ENCODE results near the gene TMTC3.

TMTC3 gene

GRCh38 chr12:88227263-88227662 lies 85.2 kb downstream of the TMTC3 start:
- H3K79me2 ChIP-seq (ENCODE audit: insufficient read depth, low read length) = no peaks in the 10 kb centered on the region
- H3K36me3 ChIP-seq (ENCODE audit: low read length) = no peaks in the 10 kb centered on the region
- no peak overlapping the region for H3K4me2 ChIP-seq (ENCODE audit: low read depth, low read length, poor library complexity, severe bottlenecking)
- TF ChIP-seq EZH2phosphoT487 (conservative IDR thresholded peaks at IDR 0.05; ENCODE audit: low read length) (no peak), CTCF (IDR thresholded peaks at IDR 0.05; ENCODE audit: insufficient read depth, low read length, poor library complexity, severe bottlenecking) (no peak)
- no peaks in the 10 kb centered on the region for H4K20me1 ChIP-seq (ENCODE audit: low read depth, low read length)
- no peak overlapping the region for H3K9ac ChIP-seq (ENCODE audit: low read length)
- 0 out of 2 replicates have a peak, but pooled peaks cover 4% of the 10 kb centered on the region for H3K9me2 ChIP-seq (replicated peaks; ENCODE audit: insufficient read depth, low read length)
- H3K27me3 ChIP-seq (ENCODE audit: low read length) = no peaks in the 10 kb centered on the region
- H3K9me3 ChIP-seq (ENCODE audit: insufficient read depth, low read length) = no peaks in the 10 kb centered on the region
- no peak overlapping the region for H3K27ac ChIP-seq (ENCODE audit: low read depth, low read length)
- no peak overlapping the region for H2AFZ ChIP-seq (ENCODE audit: low read depth, low read length, severe bottlenecking)
- no peak overlapping the region for H3K4me3 ChIP-seq (ENCODE audit: insufficient read depth, low read length, poor library complexity, severe bottlenecking)
- no peaks in the 10 kb centered on the region for H3F3A ChIP-seq (ENCODE audit: insufficient read depth)

- Histone ChIP-seq H3K9me3 (ENCODE audit: insufficient read depth, low read length) (no peaks in the 10 kb centered on the region), H3F3A (ENCODE audit: insufficient read depth) (no peaks in the 10 kb centered on the region), H3K9me2 (replicated peaks; ENCODE audit: insufficient read depth, low read length) (0 out of 2 replicates have a peak, but pooled peaks cover 4% of the 10 kb centered on the region), H3K27me3 (ENCODE audit: low read length) (no peaks in the 10 kb centered on the region), H3K4me3 (ENCODE audit: insufficient read depth, low read length, poor library complexity, severe bottlenecking) (no peak overlapping the region), H3K27ac (ENCODE audit: low read depth, low read length) (no peak overlapping the region), H3K9ac (ENCODE audit: low read length) (no peak overlapping the region), H3K36me3 (ENCODE audit: low read length) (no peaks in the 10 kb centered on the region), H2AFZ (ENCODE audit: low read depth, low read length, severe bottlenecking) (no peak overlapping the region), H3K79me2 (ENCODE audit: insufficient read depth, low read length) (no peaks in the 10 kb centered on the region), H4K20me1 (ENCODE audit: low read depth, low read length) (no peaks in the 10 kb centered on the region), H3K4me2 (ENCODE audit: low read depth, low read length, poor library complexity, severe bottlenecking) (no peak overlapping the region)
- TF ChIP-seq CTCF (IDR thresholded peaks at IDR 0.05; ENCODE audit: insufficient read depth, low read length, poor library complexity, severe bottlenecking) = no peak
Measured at GRCh38 chr12:88227871-88228270, 85.8 kb downstream of the TMTC3 start.

- Histone ChIP-seq H3K27ac (ENCODE audit: low read depth, low read length) (no peak overlapping the region), H4K20me1 (ENCODE audit: low read depth, low read length) (no peaks in the 10 kb centered on the region), H3K4me2 (ENCODE audit: low read depth, low read length, poor library complexity, severe bottlenecking) (no peak overlapping the region), H3F3A (ENCODE audit: insufficient read depth) (no peaks in the 10 kb centered on the region), H2AFZ (ENCODE audit: low read depth, low read length, severe bottlenecking) (no peak overlapping the region), H3K9me3 (ENCODE audit: insufficient read depth, low read length) (no peaks in the 10 kb centered on the region), H3K9me2 (replicated peaks; ENCODE audit: insufficient read depth, low read length) (no peaks in the 10 kb centered on the region), H3K4me3 (ENCODE audit: insufficient read depth, low read length, poor library complexity, severe bottlenecking) (no peak overlapping the region), H3K36me3 (ENCODE audit: low read length) (no peaks in the 10 kb centered on the region), H3K9ac (ENCODE audit: low read length) (no peak overlapping the region), H3K79me2 (ENCODE audit: insufficient read depth, low read length) (no peaks in the 10 kb centered on the region), H3K27me3 (ENCODE audit: low read length) (no peaks in the 10 kb centered on the region)
- TF ChIP-seq EZH2phosphoT487 (conservative IDR thresholded peaks at IDR 0.05; ENCODE audit: low read length) = no peak
- TF ChIP-seq CTCF (IDR thresholded peaks at IDR 0.05; ENCODE audit: insufficient read depth, low read length, poor library complexity, severe bottlenecking) = no peak
Measured at GRCh38 chr12:88228720-88229119, 86.6 kb downstream of the TMTC3 start.

GRCh38 chr12:88230271-88230670 lies 88.2 kb downstream of the TMTC3 start:
- H3K4me2 ChIP-seq (ENCODE audit: low read depth, low read length, poor library complexity, severe bottlenecking) = no peak overlapping the region
- no peak for TF ChIP-seq CTCF (IDR thresholded peaks at IDR 0.05; ENCODE audit: insufficient read depth, low read length, poor library complexity, severe bottlenecking)
- TF ChIP-seq EZH2phosphoT487 (conservative IDR thresholded peaks at IDR 0.05; ENCODE audit: low read length) = no peak
- H3K36me3 ChIP-seq (ENCODE audit: low read length) = no peaks in the 10 kb centered on the region
- no peaks in the 10 kb centered on the region for H4K20me1 ChIP-seq (ENCODE audit: low read depth, low read length)
- H3K9me2 ChIP-seq (replicated peaks; ENCODE audit: insufficient read depth, low read length) = no peaks in the 10 kb centered on the region
- no peak overlapping the region for H2AFZ ChIP-seq (ENCODE audit: low read depth, low read length, severe bottlenecking)
- H3K27me3 ChIP-seq (ENCODE audit: low read length) = no peaks in the 10 kb centered on the region
- no peak overlapping the region for H3K9ac ChIP-seq (ENCODE audit: low read length)
- H3F3A ChIP-seq (ENCODE audit: insufficient read depth) = no peaks in the 10 kb centered on the region
- no peaks in the 10 kb centered on the region for H3K9me3 ChIP-seq (ENCODE audit: insufficient read depth, low read length)
- no peak overlapping the region for H3K4me3 ChIP-seq (ENCODE audit: insufficient read depth, low read length, poor library complexity, severe bottlenecking)
- no peaks in the 10 kb centered on the region for H3K79me2 ChIP-seq (ENCODE audit: insufficient read depth, low read length)
- H3K27ac ChIP-seq (ENCODE audit: low read depth, low read length) = no peak overlapping the region

Measured in SU-DHL-6 (cell line).